LoVo (cell line): Measurements from ENCODE around the gene ZEB1.
"Not testable (repeated sequence)": the region's sequence is repeated elsewhere in the genome, so short reads cannot be mapped to it uniquely, and the experiment has no call there.

Experiments
- DNase-seq: peaks from one replicate; pipeline ENCODE4 v3.0.0-alpha.2; 2016; ENCODE audit warnings: low spot score

Gene ZEB1

GRCh38 chr10:31508882-31509281, 189.9 kb downstream of the ZEB1 start:
- DNase-seq: no peak

- DNase-seq: no peak
Measured at GRCh38 chr10:31509989-31510388, 191.0 kb downstream of the ZEB1 start.

- DNase-seq: no peak
Measured at GRCh38 chr10:31515116-31515515, 196.1 kb downstream of the ZEB1 start.

- DNase-seq: no peak
Measured at GRCh38 chr10:31515819-31516402, 196.9 kb downstream of the ZEB1 start.

- DNase-seq: no peak
Measured at GRCh38 chr10:31520986-31521831, 202.2 kb downstream of the ZEB1 start.

GRCh38 chr10:31522820-31523219, 203.8 kb downstream of the ZEB1 start:
- DNase-seq: no peak

GRCh38 chr10:31524460-31524859, 205.4 kb downstream of the ZEB1 start:
- DNase-seq: no peak

- no peak for DNase-seq
Measured at GRCh38 chr10:31526178-31526577, 207.2 kb downstream of the ZEB1 start.

- DNase-seq: no peak
Measured at GRCh38 chr10:31526681-31527080, 207.7 kb downstream of the ZEB1 start.

GRCh38 chr10:31528831-31529230, 209.8 kb downstream of the ZEB1 start:
- DNase-seq: no peak

- no peak for DNase-seq
Measured at GRCh38 chr10:31536302-31536701, 217.3 kb downstream of the ZEB1 start.

- DNase-seq: no peak
Measured at GRCh38 chr10:31549896-31550295, 230.9 kb downstream of the ZEB1 start.

GRCh38 chr10:31554556-31554955, 235.5 kb downstream of the ZEB1 start:
- no peak for DNase-seq

GRCh38 chr10:31557854-31558253, 238.8 kb downstream of the ZEB1 start:
- DNase-seq: no peak

- not testable (repeated sequence) for DNase-seq
Measured at GRCh38 chr10:31568252-31568861, 249.3 kb downstream of the ZEB1 start.

GRCh38 chr10:31574577-31574976, 255.6 kb downstream of the ZEB1 start:
- no peak for DNase-seq

GRCh38 chr10:31578181-31578852, 259.3 kb downstream of the ZEB1 start:
- peak; percentile 6 for DNase-seq

GRCh38 chr10:31578951-31579350, 259.9 kb downstream of the ZEB1 start:
- DNase-seq: no peak
